ENCODE measurements around the gene THBD.

The THBD gene

DNA sequence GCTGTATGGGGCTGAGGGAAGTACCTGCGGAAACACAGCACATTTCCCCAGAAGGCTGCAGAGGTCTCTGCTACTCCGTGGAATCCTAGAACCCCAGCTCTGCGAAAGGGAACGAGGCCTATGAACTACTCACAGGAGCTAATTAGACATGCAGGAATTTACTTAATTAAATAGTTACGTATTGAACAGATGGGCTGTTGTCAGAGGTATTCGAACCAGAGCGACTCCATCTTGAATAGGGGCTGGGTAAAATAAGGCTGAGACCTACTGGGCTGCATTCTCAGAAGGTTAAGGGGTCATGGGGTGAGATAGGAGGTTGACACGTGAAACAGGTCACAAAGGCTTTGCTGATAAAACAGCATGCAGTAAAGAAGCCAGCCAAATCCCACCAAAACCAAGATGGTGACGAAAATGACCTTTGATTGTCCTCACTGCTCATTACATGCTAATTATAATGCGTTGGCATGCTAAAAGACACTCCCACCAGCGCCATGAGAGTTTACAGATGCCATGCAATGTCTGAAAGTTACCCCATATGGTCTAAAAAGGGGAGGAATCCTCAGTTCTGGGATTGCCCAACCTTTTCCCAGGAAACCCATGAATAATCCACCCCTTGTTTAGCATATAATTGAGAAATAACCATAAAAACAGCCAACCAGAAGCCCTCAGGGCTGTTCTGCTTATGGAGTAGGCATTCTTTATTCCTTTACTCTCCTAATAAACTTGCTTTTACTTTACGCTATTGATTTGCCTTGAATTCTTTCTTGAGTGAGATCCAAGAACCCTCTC, 29.0 kb downstream of the THBD start:
- no peaks in the 10 kb centered on the region for H3K27me3 ChIP-seq (ENCODE audit: control insufficient read depth, insufficient read depth, low read length)
- no peaks in the 10 kb centered on the region for H3K9me3 ChIP-seq (ENCODE audit: control insufficient read depth, low read length)
- H3K27ac ChIP-seq: no peak overlapping the region
- no peaks in the 10 kb centered on the region for H3K36me3 ChIP-seq (ENCODE audit: control insufficient read depth, insufficient read depth, low read length)
- no peak overlapping the region for H3K9ac ChIP-seq
- TF ChIP-seq, protein P1, sequence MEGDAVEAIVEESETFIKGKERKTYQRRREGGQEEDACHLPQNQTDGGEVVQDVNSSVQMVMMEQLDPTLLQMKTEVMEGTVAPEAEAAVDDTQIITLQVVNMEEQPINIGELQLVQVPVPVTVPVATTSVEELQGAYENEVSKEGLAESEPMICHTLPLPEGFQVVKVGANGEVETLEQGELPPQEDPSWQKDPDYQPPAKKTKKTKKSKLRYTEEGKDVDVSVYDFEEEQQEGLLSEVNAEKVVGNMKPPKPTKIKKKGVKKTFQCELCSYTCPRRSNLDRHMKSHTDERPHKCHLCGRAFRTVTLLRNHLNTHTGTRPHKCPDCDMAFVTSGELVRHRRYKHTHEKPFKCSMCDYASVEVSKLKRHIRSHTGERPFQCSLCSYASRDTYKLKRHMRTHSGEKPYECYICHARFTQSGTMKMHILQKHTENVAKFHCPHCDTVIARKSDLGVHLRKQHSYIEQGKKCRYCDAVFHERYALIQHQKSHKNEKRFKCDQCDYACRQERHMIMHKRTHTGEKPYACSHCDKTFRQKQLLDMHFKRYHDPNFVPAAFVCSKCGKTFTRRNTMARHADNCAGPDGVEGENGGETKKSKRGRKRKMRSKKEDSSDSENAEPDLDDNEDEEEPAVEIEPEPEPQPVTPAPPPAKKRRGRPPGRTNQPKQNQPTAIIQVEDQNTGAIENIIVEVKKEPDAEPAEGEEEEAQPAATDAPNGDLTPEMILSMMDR (IDR thresholded peaks at IDR 0.05): no peak
- no peak overlapping the region for H3K4me3 ChIP-seq (ENCODE audit: low read depth, low read length)
- no peaks in the 10 kb centered on the region for H3K4me1 ChIP-seq
- no peaks in the 10 kb centered on the region for H3K79me2 ChIP-seq
- no peak overlapping the region for H3K4me2 ChIP-seq (ENCODE audit: low read length)
- H2AFZ ChIP-seq: no peak overlapping the region

DNA sequence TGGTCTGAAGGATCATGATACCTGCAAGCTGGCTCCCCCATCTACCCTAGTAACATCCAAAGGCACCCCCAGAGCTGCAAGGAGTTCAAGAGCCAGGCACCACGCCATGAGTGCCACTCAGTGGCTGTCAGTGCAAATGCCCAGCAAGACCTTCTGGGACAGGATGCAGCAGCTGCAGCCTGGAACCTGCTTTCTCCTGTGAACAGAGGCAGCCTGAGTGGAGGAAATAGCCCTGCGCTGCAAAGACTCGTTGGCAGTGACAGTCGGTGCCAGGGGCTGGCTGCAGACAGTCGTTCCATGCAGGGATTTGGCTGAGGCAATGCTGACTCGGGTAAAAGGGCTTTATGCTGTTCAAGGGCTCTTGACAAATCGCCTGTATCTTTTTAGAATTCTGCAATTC, 30.1 kb downstream of the THBD start:
- H3K9ac ChIP-seq: no peak overlapping the region
- H3K27ac ChIP-seq: no peak overlapping the region
- no peaks in the 10 kb centered on the region for H3K79me2 ChIP-seq
- no peaks in the 10 kb centered on the region for H3K27me3 ChIP-seq (ENCODE audit: control insufficient read depth, insufficient read depth, low read length)
- no peaks in the 10 kb centered on the region for H3K36me3 ChIP-seq (ENCODE audit: control insufficient read depth, insufficient read depth, low read length)
- H3K4me1 ChIP-seq: no peaks in the 10 kb centered on the region
- no peak overlapping the region for H3K4me2 ChIP-seq (ENCODE audit: low read length)
- H2AFZ ChIP-seq: no peak overlapping the region
- no peaks in the 10 kb centered on the region for H3K9me3 ChIP-seq (ENCODE audit: control insufficient read depth, low read length)
- TF ChIP-seq, protein P1 (IDR thresholded peaks at IDR 0.05): no peak
- no peak overlapping the region for H3K4me3 ChIP-seq (ENCODE audit: low read depth, low read length)

DNA sequence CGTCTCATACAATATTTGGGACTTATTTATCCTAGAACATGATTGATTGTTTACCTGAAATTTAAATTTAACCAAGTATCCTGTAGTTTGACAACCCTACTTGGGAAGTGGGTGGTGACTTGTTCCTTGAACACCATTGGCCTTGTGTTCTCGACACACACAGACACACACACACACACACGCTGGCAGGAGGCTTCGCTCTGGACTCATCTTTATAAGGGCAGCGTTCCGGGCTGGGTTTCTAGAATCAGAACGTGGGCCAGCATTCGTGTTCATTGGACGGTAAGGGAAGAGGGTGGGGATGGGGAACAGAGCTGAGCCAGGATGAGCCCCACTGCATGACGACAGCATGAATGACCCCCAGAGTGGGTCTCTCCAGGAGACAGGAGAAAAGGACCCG, 30.5 kb downstream of the THBD start:
- no peak overlapping the region for H3K4me3 ChIP-seq (ENCODE audit: low read depth, low read length)
- H2AFZ ChIP-seq: no peak overlapping the region
- no peak overlapping the region for H3K9ac ChIP-seq
- H3K9me3 ChIP-seq (ENCODE audit: control insufficient read depth, low read length): no peaks in the 10 kb centered on the region
- H3K4me2 ChIP-seq (ENCODE audit: low read length): no peak overlapping the region
- H3K27me3 ChIP-seq (ENCODE audit: control insufficient read depth, insufficient read depth, low read length): no peaks in the 10 kb centered on the region
- no peaks in the 10 kb centered on the region for H3K36me3 ChIP-seq (ENCODE audit: control insufficient read depth, insufficient read depth, low read length)
- TF ChIP-seq, protein P1 (IDR thresholded peaks at IDR 0.05): no peak
- H3K4me1 ChIP-seq: no peaks in the 10 kb centered on the region
- no peaks in the 10 kb centered on the region for H3K79me2 ChIP-seq
- no peak overlapping the region for H3K27ac ChIP-seq

DNA sequence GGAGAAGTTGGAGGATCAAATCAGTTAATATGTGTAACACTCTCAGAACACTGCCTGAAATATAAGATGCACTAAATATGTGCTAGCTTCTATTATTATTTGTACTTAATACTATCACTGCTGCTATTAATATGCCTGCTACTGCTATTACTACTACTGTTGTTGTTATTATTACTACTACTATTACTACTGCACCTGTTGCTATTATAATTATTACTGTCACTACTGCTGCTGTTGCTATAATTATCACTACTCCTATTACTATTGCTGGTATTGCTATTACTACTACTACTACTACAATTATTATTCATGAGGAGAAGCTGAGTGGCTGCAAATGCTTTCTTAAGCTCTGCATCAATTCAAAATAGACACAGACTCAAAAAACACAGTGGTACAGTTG, 31.0 kb downstream of the THBD start:
- Histone ChIP-seq H2AFZ (no peak overlapping the region), H3K9ac (no peak overlapping the region), H3K9me3 (ENCODE audit: control insufficient read depth, low read length) (no peaks in the 10 kb centered on the region), H3K27ac (no peak overlapping the region), H3K4me1 (no peaks in the 10 kb centered on the region), H3K27me3 (ENCODE audit: control insufficient read depth, insufficient read depth, low read length) (no peaks in the 10 kb centered on the region), H3K79me2 (no peaks in the 10 kb centered on the region), H3K4me3 (ENCODE audit: low read depth, low read length) (no peak overlapping the region), H3K4me2 (ENCODE audit: low read length) (no peak overlapping the region), H3K36me3 (ENCODE audit: control insufficient read depth, insufficient read depth, low read length) (no peaks in the 10 kb centered on the region)
- TF ChIP-seq, protein P1 (IDR thresholded peaks at IDR 0.05): no peak

DNA sequence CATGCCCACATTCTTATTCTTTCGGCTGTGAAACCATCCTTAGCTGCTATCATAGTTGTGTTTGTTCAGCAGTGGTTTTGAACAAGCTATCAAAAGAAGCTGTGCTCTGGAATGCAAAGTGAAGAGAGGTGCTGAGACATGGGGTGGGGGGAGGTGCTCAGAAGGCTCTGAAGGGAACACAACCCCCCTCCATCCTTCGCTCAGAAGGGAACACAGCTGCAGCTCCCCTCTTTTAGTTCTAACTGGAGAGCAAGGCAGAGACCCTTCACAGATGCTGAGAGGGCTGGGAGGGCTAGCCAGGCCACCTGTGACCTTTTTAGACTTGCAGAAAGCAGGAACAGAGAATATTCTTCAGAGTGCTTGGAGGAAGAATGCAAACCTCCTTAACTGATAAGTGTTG, 32.0 kb downstream of the THBD start:
- H2AFZ ChIP-seq: no peak overlapping the region
- H3K27me3 ChIP-seq (ENCODE audit: control insufficient read depth, insufficient read depth, low read length): no peaks in the 10 kb centered on the region
- TF ChIP-seq, protein P1 (IDR thresholded peaks at IDR 0.05): no peak
- H3K27ac ChIP-seq: no peak overlapping the region
- H3K9ac ChIP-seq: no peak overlapping the region
- no peaks in the 10 kb centered on the region for H3K9me3 ChIP-seq (ENCODE audit: control insufficient read depth, low read length)
- no peak overlapping the region for H3K4me3 ChIP-seq (ENCODE audit: low read depth, low read length)
- no peaks in the 10 kb centered on the region for H3K79me2 ChIP-seq
- H3K4me2 ChIP-seq (ENCODE audit: low read length): no peak overlapping the region
- H3K36me3 ChIP-seq (ENCODE audit: control insufficient read depth, insufficient read depth, low read length): no peaks in the 10 kb centered on the region
- no peaks in the 10 kb centered on the region for H3K4me1 ChIP-seq

Measured in parathyroid adenoma (tissue), 2 donors.